ENCODE data around the gene COX20.

- TF ChIP-seq CTCF (IDR thresholded peaks at IDR 0.05) (no peak), TCF7L2 (IDR thresholded peaks at IDR 0.05; ENCODE audit: low read depth, low read length) (no peak), REST (IDR thresholded peaks at IDR 0.05; ENCODE audit: insufficient read depth in 1 of 2, low read depth in 2 of 2, low read length in 1 of 2) (no peak), POLR2AphosphoS5 (IDR thresholded peaks at IDR 0.05; ENCODE audit: low read depth, low read length) (no peak)
Observed at GRCh38 chr1:244887281-244887680, 51.8 kb downstream of the COX20 start.

Data from Panc1 (cell line).